GM19452 (cell line): ENCODE data around the gene HDAC4.
A peak's percentile ranks its signal among the peaks of the same experiment; 100 is the strongest.

Experiments used
- ATAC-seq: cut with Tn5 transposase; IDR thresholded peaks from one replicate; pipeline ENCODE4 v1.9.1; 2021; ENCODE audit not compliant: unreplicated experiment

Gene HDAC4

GRCh38 chr2:239259603-239260298 lies 141.1 kb downstream of the HDAC4 start:
- peak; percentile 66 for ATAC-seq

DNA sequence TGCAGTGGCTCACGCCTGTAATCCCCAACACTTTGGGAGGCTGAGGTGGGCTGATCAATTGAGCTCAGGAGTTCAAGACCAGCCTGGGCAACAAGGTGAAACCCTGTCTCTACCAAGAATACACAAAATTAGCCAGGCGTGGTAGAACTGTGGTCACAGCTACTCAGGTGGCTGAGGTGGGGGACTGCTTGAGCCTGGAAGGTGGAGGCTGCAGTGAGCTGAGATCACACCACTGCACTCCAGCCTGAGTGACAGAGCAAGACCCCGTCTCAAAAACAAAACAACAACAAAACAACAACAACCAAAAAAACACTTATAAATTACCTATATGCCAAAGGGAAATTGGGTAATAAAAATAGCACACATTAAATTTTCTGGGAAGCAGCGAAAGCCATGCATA lies 141.6 kb downstream of the HDAC4 start:
- ATAC-seq, result peak; percentile 59

- ATAC-seq, result no peak
Measured at GRCh38 chr2:239258248-239258647, 142.6 kb downstream of the HDAC4 start.

DNA sequence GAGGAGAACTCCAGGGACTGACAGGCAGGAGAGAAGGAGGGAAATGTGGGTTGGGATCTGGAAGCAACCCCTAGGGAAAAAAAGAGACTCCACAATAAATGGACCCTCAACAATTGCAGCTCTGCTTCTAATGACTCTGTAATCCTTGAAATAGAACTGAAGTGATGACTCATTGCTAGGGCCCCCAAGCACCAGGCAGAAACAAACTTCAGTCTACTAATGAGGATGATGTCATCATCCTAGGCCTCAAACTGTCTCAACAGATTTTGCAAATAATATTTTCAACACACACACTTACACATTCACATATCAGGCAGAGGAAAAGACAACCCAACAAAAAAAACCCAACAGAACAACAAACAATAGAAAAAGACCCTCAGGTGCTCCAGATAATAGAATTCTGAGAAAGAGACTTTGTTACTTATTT lies 143.3 kb downstream of the HDAC4 start:
- no peak for ATAC-seq

GRCh38 chr2:239256350-239256743 lies 144.5 kb downstream of the HDAC4 start:
- no peak for ATAC-seq

GRCh38 chr2:239255628-239256349 lies 145.0 kb downstream of the HDAC4 start:
- no peak for ATAC-seq

- ATAC-seq, result no peak
Measured at GRCh38 chr2:239255218-239255617, 145.6 kb downstream of the HDAC4 start.

GRCh38 chr2:239253701-239254436 lies 147.0 kb downstream of the HDAC4 start:
- no peak for ATAC-seq

DNA sequence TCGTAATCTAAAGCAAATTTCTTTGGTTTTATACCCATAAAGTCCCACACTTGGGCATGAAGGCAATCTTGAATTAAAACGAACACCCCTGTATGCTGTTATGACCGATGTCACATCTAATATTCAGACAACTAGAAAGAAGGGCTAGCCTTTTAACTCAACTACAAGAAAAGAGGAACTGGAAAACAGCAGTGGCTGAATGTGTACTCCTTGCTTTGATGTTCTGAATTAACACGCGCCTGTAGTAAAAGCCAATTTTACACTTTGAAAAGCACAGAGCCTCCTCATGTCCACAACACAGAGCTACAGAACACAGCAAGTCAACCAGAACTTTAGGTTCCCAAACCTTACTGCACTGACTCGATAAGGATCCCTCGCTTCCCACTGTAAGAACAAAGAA lies 147.6 kb downstream of the HDAC4 start:
- no peak for ATAC-seq

GRCh38 chr2:239252801-239253200 lies 148.0 kb downstream of the HDAC4 start:
- ATAC-seq, result no peak

DNA sequence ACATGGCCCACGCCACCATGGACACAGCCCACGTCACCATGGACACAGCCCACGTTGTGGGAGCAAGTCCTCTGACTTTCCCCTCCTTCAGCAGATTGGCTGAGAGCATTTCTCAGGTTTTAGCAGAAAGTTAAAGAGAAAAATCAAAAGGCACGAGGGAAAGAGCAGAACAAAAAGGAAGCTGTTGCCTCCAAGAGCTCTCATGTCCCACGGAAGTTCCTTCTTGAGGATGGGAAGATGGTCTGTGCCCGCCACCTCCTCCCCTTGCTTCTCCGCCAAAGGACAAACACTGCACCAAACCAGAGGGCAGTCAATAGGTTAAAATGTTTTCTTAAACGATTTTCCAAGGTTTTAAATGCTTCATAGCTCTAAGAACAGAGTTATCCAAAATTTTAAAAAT lies 148.4 kb downstream of the HDAC4 start:
- ATAC-seq, result no peak

DNA sequence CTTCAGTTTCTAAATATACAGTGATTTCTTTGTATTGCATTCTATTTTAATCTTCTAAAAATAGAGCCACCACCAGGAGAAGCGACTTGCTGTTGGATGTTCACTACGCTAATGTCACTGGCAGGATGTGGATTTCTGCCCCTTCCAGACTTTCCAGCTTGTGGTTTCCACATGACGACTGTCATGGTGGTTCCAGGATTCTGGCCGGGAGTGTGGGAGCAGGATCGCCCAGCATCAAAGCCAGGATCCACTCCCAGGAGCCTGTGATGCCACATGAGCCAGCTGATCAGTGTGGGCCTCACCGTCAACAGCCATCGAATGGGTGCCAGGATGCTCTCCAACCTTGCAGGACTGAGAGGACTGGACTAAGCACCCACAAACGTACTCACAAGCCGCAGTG lies 148.8 kb downstream of the HDAC4 start:
- no peak for ATAC-seq

DNA sequence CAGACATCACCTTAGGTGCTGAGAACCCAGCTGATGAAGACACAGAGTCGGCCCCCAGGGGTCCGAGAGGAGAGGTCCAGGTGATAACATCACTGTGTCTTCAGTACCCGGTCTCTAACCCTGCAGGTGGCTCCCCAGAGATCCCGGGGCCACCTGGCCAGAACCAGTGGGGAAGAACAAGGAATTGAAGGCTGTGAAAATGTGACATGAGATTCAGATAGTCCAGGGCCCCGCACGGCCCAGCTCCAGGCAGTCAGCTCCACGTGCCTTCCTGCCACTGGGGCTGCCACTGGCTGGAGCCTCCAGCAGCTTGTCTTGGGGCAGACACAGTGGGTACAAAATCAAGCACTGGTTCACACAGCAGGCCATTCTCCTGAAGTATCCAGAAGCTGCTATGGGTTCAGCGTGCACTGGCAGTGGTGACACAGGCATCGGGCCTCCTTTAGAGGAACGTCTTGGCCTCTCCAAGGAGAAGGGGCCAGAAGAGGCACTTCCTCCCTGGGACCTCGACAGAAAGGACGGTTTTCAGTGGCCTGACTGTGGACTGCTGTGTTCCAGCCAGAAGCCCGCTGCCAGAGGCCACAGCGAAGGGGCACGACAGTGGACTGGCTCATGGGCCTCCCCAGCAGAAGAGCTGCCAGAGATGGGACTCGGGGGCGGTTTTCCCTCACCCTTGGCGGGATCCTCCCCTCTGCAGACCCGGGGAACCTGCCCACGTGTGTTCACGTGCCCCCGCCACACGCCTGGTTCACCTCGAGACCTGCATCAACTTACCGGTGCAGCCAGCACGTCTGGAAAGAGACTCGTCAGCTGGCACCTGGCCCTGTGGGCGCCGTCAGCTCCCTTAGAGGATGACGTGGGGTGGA lies 150.4 kb downstream of the HDAC4 start:
- no peak for ATAC-seq

- ATAC-seq, result no peak
Measured at GRCh38 chr2:239249776-239250175, 151.0 kb downstream of the HDAC4 start.

DNA sequence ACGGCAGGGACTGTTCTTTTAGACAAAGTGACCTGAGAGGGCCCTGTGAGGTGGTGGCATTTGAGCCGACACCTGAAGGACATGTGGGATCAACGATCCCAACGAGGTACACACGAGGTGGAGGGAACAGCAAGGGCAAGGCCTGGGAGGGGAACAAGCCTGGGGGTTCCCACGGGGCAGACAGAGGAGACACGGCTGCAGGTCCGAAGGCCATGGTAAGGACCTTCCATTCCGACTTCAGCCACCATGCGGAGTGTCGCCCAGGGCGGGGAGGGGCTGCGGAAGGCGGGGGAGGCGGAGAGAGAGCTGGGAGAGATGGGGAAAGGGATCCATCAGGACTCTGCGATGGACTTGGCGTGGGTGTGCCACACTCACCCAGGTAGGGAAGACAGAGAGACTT lies 151.8 kb downstream of the HDAC4 start:
- ATAC-seq, result no peak

DNA sequence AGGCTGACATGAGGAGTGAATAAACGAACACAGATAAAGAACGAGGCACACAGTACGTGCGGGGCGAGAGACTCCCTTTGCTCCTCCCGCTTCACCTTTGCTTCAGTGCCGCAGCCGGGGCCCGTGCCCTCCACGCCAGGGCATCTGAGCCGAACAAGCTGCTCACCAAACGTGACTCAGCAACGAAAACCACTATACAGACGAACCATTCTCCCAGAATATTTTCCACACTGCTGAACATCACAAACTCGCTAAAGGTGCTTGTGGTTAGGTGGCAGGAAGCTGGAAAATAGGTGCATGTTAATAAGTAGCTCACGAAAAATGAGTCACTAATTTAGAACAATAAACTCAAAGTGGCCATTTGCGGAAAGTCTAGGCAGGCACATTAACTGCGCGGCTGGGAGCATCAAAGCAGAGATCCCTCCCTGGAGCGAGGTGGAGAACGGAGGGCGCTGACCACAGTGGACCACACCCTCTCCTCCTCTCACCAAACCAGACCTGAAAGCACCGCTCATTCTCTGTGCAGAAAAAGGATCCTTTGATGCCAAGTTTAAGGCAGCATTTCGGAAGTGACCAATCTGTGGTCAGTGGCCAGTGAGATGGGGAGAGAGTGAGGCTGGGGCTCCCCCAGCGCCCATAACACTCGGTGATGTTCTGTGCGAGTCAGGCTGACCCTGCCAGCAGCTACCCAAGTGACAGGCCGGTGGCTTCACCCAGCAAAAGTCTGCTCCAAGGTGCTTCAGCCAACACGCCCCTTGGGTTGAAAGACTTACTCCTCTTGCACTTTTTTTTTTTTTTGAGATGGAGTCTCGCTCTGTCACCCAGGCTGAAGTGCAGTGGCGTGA lies 153.2 kb downstream of the HDAC4 start:
- no peak for ATAC-seq

GRCh38 chr2:239246723-239247122 lies 154.1 kb downstream of the HDAC4 start:
- ATAC-seq, result no peak

DNA sequence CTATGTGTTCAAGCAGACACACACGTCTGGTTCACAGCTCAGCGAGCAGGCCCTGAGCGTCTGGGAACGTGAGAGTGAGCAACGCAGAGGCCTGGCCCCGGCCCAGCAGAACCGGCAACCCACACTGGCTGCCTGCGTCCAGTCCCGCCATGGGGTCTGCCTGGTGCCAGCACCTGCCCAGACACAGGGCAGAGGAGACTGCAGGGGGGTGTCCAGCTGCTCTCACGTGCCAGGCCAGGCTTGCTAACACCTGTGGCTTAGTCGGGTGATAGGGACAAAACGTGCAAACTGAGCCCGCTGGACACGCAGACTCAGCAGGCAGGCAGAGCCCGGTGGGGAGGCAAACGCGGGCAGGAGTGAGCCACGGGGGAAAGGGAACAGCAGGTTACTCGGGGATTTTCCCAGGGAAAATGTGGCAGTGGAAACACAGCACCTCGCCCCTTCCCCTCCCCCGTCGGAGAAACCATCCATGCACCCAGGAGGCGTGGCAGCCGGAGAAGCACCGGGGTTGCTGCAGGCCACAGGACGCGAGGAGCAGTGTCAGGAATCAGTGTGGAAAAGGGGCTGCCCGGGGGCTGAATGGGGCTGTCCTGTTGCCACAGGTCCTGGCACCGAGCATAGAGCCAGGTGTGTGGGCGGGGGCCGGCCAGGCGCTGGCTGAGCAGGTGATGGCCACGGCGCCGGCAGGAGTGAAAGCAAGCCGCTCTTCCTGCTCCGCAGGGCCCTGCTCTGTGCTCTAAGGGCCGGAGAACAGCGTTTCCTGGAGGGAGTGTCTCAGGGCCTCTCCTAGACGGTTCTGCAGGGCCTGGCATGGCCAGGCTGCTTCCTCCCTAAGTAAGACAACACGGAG lies 154.7 kb downstream of the HDAC4 start:
- ATAC-seq, result no peak

GRCh38 chr2:239245107-239245506 lies 155.7 kb downstream of the HDAC4 start:
- ATAC-seq, result no peak
